ENCODE data around the gene TRANK1.
"Not testable (repeated sequence)": the region's sequence is repeated elsewhere in the genome, so short reads cannot be mapped to it uniquely, and the experiment has no call there.

Gene TRANK1

DNA sequence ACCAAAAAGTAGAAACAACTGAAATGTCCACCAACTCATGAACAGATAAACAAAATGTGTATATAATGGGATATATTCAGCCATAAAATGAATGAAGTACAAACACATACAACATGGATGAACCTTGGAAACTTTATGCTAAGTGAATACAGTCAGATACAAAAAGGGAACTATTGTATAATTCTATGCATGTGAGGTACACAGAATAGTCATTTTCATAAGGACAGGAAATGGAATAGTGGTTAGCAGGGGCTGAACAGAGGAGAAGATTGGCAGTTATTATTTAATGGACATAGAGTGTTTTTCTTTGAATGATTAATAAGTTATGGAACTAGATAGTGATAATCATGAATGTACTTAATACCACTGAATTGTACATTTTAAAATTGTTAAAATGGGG is 20.0 kb upstream of the TRANK1 start:
- no peaks in the 10 kb centered on the region for H3K79me2 ChIP-seq
- no peak overlapping the region for H3K27ac ChIP-seq
- H3K9me3 ChIP-seq (ENCODE audit: control insufficient read depth, low read length): no peaks in the 10 kb centered on the region
- no peak overlapping the region for H3K4me2 ChIP-seq (ENCODE audit: low read length)
- no peak overlapping the region for H2AFZ ChIP-seq
- no peaks in the 10 kb centered on the region for H3K36me3 ChIP-seq (ENCODE audit: control insufficient read depth, insufficient read depth, low read length)
- no peaks in the 10 kb centered on the region for H3K27me3 ChIP-seq (ENCODE audit: control insufficient read depth, insufficient read depth, low read length)
- no peaks in the 10 kb centered on the region for H3K4me1 ChIP-seq
- H3K9ac ChIP-seq: no peak overlapping the region
- TF ChIP-seq, protein P1, sequence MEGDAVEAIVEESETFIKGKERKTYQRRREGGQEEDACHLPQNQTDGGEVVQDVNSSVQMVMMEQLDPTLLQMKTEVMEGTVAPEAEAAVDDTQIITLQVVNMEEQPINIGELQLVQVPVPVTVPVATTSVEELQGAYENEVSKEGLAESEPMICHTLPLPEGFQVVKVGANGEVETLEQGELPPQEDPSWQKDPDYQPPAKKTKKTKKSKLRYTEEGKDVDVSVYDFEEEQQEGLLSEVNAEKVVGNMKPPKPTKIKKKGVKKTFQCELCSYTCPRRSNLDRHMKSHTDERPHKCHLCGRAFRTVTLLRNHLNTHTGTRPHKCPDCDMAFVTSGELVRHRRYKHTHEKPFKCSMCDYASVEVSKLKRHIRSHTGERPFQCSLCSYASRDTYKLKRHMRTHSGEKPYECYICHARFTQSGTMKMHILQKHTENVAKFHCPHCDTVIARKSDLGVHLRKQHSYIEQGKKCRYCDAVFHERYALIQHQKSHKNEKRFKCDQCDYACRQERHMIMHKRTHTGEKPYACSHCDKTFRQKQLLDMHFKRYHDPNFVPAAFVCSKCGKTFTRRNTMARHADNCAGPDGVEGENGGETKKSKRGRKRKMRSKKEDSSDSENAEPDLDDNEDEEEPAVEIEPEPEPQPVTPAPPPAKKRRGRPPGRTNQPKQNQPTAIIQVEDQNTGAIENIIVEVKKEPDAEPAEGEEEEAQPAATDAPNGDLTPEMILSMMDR (IDR thresholded peaks at IDR 0.05): no peak
- no peak overlapping the region for H3K4me3 ChIP-seq (ENCODE audit: low read depth, low read length)

DNA sequence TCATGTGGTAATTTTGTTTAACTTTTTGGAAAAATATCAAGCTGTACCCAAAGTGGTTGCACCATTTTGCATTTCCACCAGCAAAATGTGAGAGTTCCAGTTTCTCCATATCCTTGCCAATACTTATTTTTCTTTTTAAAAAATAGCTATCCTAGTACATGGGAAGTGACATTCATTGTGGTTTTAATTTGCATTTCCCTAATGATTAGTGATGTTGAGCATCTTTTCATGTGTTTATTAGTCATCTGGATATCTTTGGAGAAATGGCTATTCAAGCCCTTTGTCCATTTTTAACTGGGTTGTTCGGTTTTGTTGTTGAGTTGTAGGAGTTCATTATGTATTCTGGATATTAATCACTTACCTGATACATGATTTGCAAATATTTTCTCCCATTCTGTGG is 19.5 kb upstream of the TRANK1 start:
- Histone ChIP-seq H2AFZ (no peak overlapping the region), H3K79me2 (no peaks in the 10 kb centered on the region), H3K27me3 (ENCODE audit: control insufficient read depth, insufficient read depth, low read length) (no peaks in the 10 kb centered on the region), H3K4me1 (peaks cover 3% of the 10 kb centered on the region), H3K27ac (no peak overlapping the region), H3K4me3 (ENCODE audit: low read depth, low read length) (no peak overlapping the region), H3K9me3 (ENCODE audit: control insufficient read depth, low read length) (no peaks in the 10 kb centered on the region), H3K36me3 (ENCODE audit: control insufficient read depth, insufficient read depth, low read length) (no peaks in the 10 kb centered on the region), H3K9ac (no peak overlapping the region), H3K4me2 (ENCODE audit: low read length) (no peak overlapping the region)
- TF ChIP-seq, protein P1 (IDR thresholded peaks at IDR 0.05): no peak

DNA sequence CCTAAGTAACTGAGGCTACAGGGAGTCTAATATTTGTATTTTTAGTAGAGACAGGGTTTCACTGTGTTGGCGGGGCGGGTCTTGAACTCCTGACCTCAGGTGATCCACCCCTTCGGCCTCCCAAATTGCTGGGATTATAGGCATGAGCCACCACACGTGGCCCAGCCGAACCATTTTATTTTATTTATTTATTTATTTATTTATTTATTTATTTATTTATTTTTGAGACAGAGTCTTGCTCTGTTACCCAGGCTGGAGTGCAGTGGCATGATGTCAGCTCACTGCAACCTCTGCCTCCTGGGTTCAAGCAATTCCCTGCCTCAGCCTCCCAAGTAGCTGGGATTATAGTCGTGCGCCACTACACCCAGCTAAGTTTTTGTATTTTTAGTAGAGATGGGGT is 18.2 kb upstream of the TRANK1 start:
- H3K79me2 ChIP-seq; H3K9me3 ChIP-seq (ENCODE audit: control insufficient read depth, low read length); H3K4me3 ChIP-seq (ENCODE audit: low read depth, low read length); H3K9ac ChIP-seq; H3K4me2 ChIP-seq (ENCODE audit: low read length); H3K27me3 ChIP-seq (ENCODE audit: control insufficient read depth, insufficient read depth, low read length); H3K36me3 ChIP-seq (ENCODE audit: control insufficient read depth, insufficient read depth, low read length); H3K4me1 ChIP-seq; H2AFZ ChIP-seq; H3K27ac ChIP-seq: not testable (repeated sequence)

DNA sequence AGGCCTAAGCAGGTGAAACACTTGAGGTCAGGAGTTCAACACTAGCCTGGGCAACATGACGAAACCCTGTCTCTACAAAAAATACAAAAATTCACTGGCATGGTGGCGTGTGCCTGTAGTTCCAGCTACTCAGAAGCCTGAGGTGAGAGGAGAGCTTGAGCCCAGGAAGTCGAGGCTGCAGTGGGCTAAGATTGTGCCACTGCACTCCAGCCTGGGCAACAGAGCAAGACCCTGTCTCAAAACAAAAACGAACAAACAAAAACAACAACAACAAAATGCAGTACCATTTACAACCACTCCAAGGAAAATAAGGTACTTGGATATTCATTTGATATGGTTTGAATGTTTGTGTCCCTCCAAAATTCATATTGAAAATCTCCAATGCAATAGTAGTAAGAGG is 15.6 kb upstream of the TRANK1 start:
- Histone ChIP-seq H3K9me3 (ENCODE audit: control insufficient read depth, low read length) (no peaks in the 10 kb centered on the region), H3K9ac (no peak overlapping the region), H3K79me2 (no peaks in the 10 kb centered on the region), H3K4me3 (ENCODE audit: low read depth, low read length) (no peak overlapping the region), H3K4me1 (peaks cover 3% of the 10 kb centered on the region), H3K27me3 (ENCODE audit: control insufficient read depth, insufficient read depth, low read length) (no peaks in the 10 kb centered on the region), H3K36me3 (ENCODE audit: control insufficient read depth, insufficient read depth, low read length) (no peaks in the 10 kb centered on the region), H2AFZ (no peak overlapping the region), H3K27ac (no peak overlapping the region), H3K4me2 (ENCODE audit: low read length) (no peak overlapping the region)
- TF ChIP-seq, protein P1 (IDR thresholded peaks at IDR 0.05): no peak

DNA sequence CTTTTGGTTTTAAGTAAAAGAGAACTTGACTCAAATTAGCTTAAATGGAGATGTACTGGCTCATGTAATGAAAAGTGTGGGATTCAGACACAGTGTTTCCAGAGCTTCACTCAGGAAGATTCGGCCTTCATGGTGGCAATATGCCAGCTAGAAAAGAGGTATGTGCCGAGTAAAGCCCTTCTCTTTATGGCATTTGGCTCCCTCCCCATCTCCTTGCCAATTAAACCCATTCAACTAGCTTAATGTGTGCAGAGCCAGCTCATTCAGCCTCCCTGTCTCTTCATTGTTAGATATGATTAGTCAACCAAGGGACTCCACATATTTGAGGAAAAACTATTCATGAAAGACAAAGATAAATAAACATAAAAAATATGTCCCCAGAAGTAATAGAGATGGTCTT is 15.0 kb upstream of the TRANK1 start:
- H3K4me1 ChIP-seq: peaks cover 3% of the 10 kb centered on the region
- no peak overlapping the region for H3K27ac ChIP-seq
- H3K4me3 ChIP-seq (ENCODE audit: low read depth, low read length): no peak overlapping the region
- H3K9ac ChIP-seq: no peak overlapping the region
- H2AFZ ChIP-seq: peak overlapping the region; percentile 40
- no peaks in the 10 kb centered on the region for H3K36me3 ChIP-seq (ENCODE audit: control insufficient read depth, insufficient read depth, low read length)
- TF ChIP-seq, protein P1 (IDR thresholded peaks at IDR 0.05): no peak
- no peaks in the 10 kb centered on the region for H3K27me3 ChIP-seq (ENCODE audit: control insufficient read depth, insufficient read depth, low read length)
- H3K79me2 ChIP-seq: no peaks in the 10 kb centered on the region
- H3K9me3 ChIP-seq (ENCODE audit: control insufficient read depth, low read length): no peaks in the 10 kb centered on the region
- H3K4me2 ChIP-seq (ENCODE audit: low read length): no peak overlapping the region
